Activated effector memory CD4-positive, alpha-beta T cell treated with Interleukin-2 at 50 U/mL for 16 hours (primary cell): ENCODE results near the gene CACNA1E.
"Not testable (repeated sequence)": the region's sequence is repeated elsewhere in the genome, so short reads cannot be mapped to it uniquely, and the experiment has no call there.

Source experiments
- DNase-seq: peaks from one replicate; pipeline ENCODE4 v3.0.0-alpha.2; 2020

Gene CACNA1E

GRCh38 chr1:181518152-181518551, 34.8 kb downstream of the CACNA1E start:
- DNase-seq: no peak

- DNase-seq: no peak
Measured at GRCh38 chr1:181522864-181523263, 39.5 kb downstream of the CACNA1E start.

- no peak for DNase-seq
Measured at GRCh38 chr1:181525104-181525721, 41.9 kb downstream of the CACNA1E start.

GRCh38 chr1:181528241-181528640, 44.9 kb downstream of the CACNA1E start:
- DNase-seq: not testable (repeated sequence)

- DNase-seq: no peak
Measured at GRCh38 chr1:181531441-181531840, 48.1 kb downstream of the CACNA1E start.

- no peak for DNase-seq
Measured at GRCh38 chr1:181531951-181532600, 48.8 kb downstream of the CACNA1E start.

- no peak for DNase-seq
Measured at GRCh38 chr1:181538836-181539235, 55.5 kb downstream of the CACNA1E start.

GRCh38 chr1:181541458-181541857, 58.1 kb downstream of the CACNA1E start:
- DNase-seq: no peak

- DNase-seq: no peak
Measured at GRCh38 chr1:181541947-181542346, 58.6 kb downstream of the CACNA1E start.

GRCh38 chr1:181542406-181542805, 59.1 kb downstream of the CACNA1E start:
- not testable (repeated sequence) for DNase-seq

- no peak for DNase-seq
Measured at GRCh38 chr1:181545395-181545794, 62.1 kb downstream of the CACNA1E start.

- DNase-seq: no peak
Measured at GRCh38 chr1:181548497-181548896, 65.2 kb downstream of the CACNA1E start.

GRCh38 chr1:181551249-181551648, 67.9 kb downstream of the CACNA1E start:
- no peak for DNase-seq

- DNase-seq: no peak
Measured at GRCh38 chr1:181551754-181552153, 68.4 kb downstream of the CACNA1E start.

GRCh38 chr1:181554465-181554864, 71.1 kb downstream of the CACNA1E start:
- no peak for DNase-seq

GRCh38 chr1:181556631-181557030, 73.3 kb downstream of the CACNA1E start:
- no peak for DNase-seq

- no peak for DNase-seq
Measured at GRCh38 chr1:181557313-181557712, 74.0 kb downstream of the CACNA1E start.

GRCh38 chr1:181558416-181558815, 75.1 kb downstream of the CACNA1E start:
- DNase-seq: no peak

- DNase-seq: no peak
Measured at GRCh38 chr1:181559142-181559541, 75.8 kb downstream of the CACNA1E start.

- no peak for DNase-seq
Measured at GRCh38 chr1:181562395-181562794, 79.1 kb downstream of the CACNA1E start.

- no peak for DNase-seq
Measured at GRCh38 chr1:181568736-181569135, 85.4 kb downstream of the CACNA1E start.

GRCh38 chr1:181577475-181577874, 94.2 kb downstream of the CACNA1E start:
- DNase-seq: no peak

GRCh38 chr1:181583598-181583997, 100.3 kb downstream of the CACNA1E start:
- no peak for DNase-seq

- no peak for DNase-seq
Measured at GRCh38 chr1:181587870-181588438, 104.6 kb downstream of the CACNA1E start.

GRCh38 chr1:181588631-181589030, 105.3 kb downstream of the CACNA1E start:
- DNase-seq: no peak
